HEK293T (cell line): Measurements from ENCODE around the gene APBA2.

Experiments
- ELF4 ChIP-seq: fragments of 450-650 bp; IDR thresholded peaks from 2 replicates; pipeline ENCODE4 v1.6.1; 2017; ENCODE audit warnings: antibody characterized with exemption
- FOXA1 ChIP-seq: fragments of 450-650 bp; IDR thresholded peaks from 2 replicates; pipeline ENCODE4 v1.6.1; 2016; ENCODE audit warnings: mild to moderate bottlenecking
- SUZ12 ChIP-seq: fragments of 450-650 bp; IDR thresholded peaks from 2 replicates; pipeline ENCODE4 v1.6.1; 2016; ENCODE audit warnings: mild to moderate bottlenecking

DNA sequence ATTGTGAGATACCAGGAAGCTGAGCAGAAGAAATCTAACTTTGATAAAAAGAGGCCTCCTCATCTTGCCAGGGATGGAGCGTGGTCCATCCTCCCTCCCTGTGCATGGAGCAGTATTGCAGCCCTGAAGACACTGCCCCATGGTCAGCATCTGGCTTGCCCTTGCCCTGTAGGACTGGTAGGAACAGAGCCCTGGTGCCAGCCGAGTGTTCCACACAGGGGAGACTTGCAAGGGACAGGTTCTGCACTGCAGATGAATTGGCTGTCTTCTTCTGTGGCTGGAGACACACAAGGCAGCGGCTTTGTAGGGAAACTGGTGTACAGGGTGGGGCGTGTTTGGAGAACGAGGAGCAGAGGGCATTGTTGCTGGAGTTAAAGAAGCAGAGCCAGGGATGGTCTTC, 110.5 kb downstream of the APBA2 start:
- TF ChIP-seq FOXA1, result no peak
- no peak for TF ChIP-seq SUZ12
- no peak for TF ChIP-seq ELF4
